IMR-90 (cell line): Measurements from ENCODE around the gene DEGS2. TPM values are rescaled to one million over a fixed set of nuclear protein-coding genes. Genes with fewer than 3 reads are reported as not detected.

Source experiments
- ATAC-seq: fragments of 200-7000 bp; cut with Tn5 transposase; 2 replicates; pipeline ENCODE4 v1.9.1; 2020; ENCODE audit warnings: low read depth, mild to moderate bottlenecking, moderate library complexity
- BruUV-seq: library from RNA; stranded (reverse); fragments of 400-500 nt; replicated peaks from 2 replicates; lab custom pipeline; 2021; lab: Mats Ljungman, UMichigan
- CTCF ChIA-PET: fragments of 300-600 bp; formaldehyde crosslinking; extraction: SDS; loops from one replicate; lab custom pipeline; 2021; ENCODE audit warnings: antibody characterized with exemption; lab: Yijun Ruan, JAX
- POLR2A ChIA-PET: fragments of 300-600 bp; sonication (Branson Sonifier 250); formaldehyde crosslinking; loops from one replicate; lab custom pipeline; 2022; ENCODE audit warnings: antibody characterized with exemption; ENCODE audit not compliant: unreplicated experiment; lab: Charles Lee
- DNase-seq: peaks from one replicate; pipeline ENCODE4 v3.0.0; 2013
- H2AFZ ChIP-seq: replicated peaks from 2 replicates; pipeline ENCODE3; 2013; ENCODE audit warnings: low read length, mild to moderate bottlenecking; ENCODE audit not compliant: poor library complexity
- H2AK5ac ChIP-seq: 2 replicates; pipeline ENCODE4 v1.6.1; 2013; ENCODE audit warnings: low read depth, low read length, inconsistent platforms
- H2AK9ac ChIP-seq: replicated peaks from 2 replicates; pipeline ENCODE3; 2013; ENCODE audit warnings: mild to moderate bottlenecking, low read depth, low read length, moderate library complexity; ENCODE audit not compliant: poor library complexity
- H2BK120ac ChIP-seq: 2 replicates; pipeline ENCODE4 v1.6.1; 2013; ENCODE audit warnings: low read depth, low read length, inconsistent platforms
- H2BK15ac ChIP-seq: 3 replicates; pipeline ENCODE4 v1.6.1; 2013; ENCODE audit warnings: low read depth, low read length, inconsistent platforms
- H2BK20ac ChIP-seq: 2 replicates; pipeline ENCODE4 v1.6.1; 2013; ENCODE audit warnings: low read depth, mild to moderate bottlenecking, inconsistent platforms, low read length, moderate library complexity
- H2BK5ac ChIP-seq: 2 replicates; pipeline ENCODE4 v1.6.1; 2013; ENCODE audit warnings: mild to moderate bottlenecking, low read depth, low read length, inconsistent platforms; ENCODE audit not compliant: poor library complexity, severe bottlenecking
- H3K14ac ChIP-seq: replicated peaks from 2 replicates; pipeline ENCODE4 v1.6.1; 2013; ENCODE audit warnings: low read depth, low read length, inconsistent platforms
- H3K18ac ChIP-seq: 2 replicates; pipeline ENCODE4 v1.6.1; 2013; ENCODE audit warnings: low read depth, low read length, control low read depth
- H3K23ac ChIP-seq: 2 replicates; pipeline ENCODE4 v1.6.1; 2013; ENCODE audit warnings: low read depth, low read length, inconsistent platforms
- H3K27ac ChIP-seq: 2 replicates; pipeline ENCODE4 v1.5.1; 2013; ENCODE audit warnings: mild to moderate bottlenecking, control low read depth, low read length; ENCODE audit not compliant: insufficient read depth
- H3K27me3 ChIP-seq: 2 replicates; pipeline ENCODE4 v1.6.1; 2013; ENCODE audit warnings: low read length; ENCODE audit not compliant: control insufficient read depth, insufficient read depth
- H3K36me3 ChIP-seq: 2 replicates; pipeline ENCODE4 v1.6.1; 2013; ENCODE audit warnings: low read length, mixed read lengths; ENCODE audit not compliant: control insufficient read depth, insufficient read depth
- H3K4ac ChIP-seq: 2 replicates; pipeline ENCODE4 v1.6.1; 2013; ENCODE audit warnings: low read depth, low read length, inconsistent platforms
- H3K4me1 ChIP-seq: 2 replicates; pipeline ENCODE4 v1.6.1; 2013; ENCODE audit warnings: low read length, mixed read lengths; ENCODE audit not compliant: control insufficient read depth, insufficient read depth
- H3K4me2 ChIP-seq: 2 replicates; pipeline ENCODE4 v1.6.1; 2013; ENCODE audit warnings: low read depth, mild to moderate bottlenecking, control low read depth, low read length, moderate library complexity
- H3K4me3 ChIP-seq: 2 replicates; pipeline ENCODE4 v1.5.1; 2013; ENCODE audit warnings: low read depth, mild to moderate bottlenecking, control low read depth, low read length, moderate library complexity; ENCODE audit not compliant: insufficient read depth
- H3K56ac ChIP-seq: 2 replicates; pipeline ENCODE4 v1.6.1; 2013; ENCODE audit warnings: low read length, inconsistent platforms; ENCODE audit not compliant: insufficient read depth; ENCODE audit errors: extremely low read depth
- H3K79me1 ChIP-seq, 2 experiments: 2 replicates each; pipeline ENCODE4 v1.6.1; 2013; ENCODE audit warnings: low read length in 2 of 2, inconsistent platforms in 1 of 2, low read depth in 1 of 2
- H3K9ac ChIP-seq: 2 replicates; pipeline ENCODE4 v1.6.1; 2013; ENCODE audit warnings: low read depth, low read length, control low read depth
- H3K9me1 ChIP-seq: 2 replicates; pipeline ENCODE4 v1.6.1; 2013; ENCODE audit warnings: low read length, inconsistent platforms; ENCODE audit not compliant: insufficient read depth
- H3K9me3 ChIP-seq: 2 replicates; pipeline ENCODE4 v1.6.1; 2013; ENCODE audit warnings: low read length; ENCODE audit not compliant: control insufficient read depth, insufficient read depth
- H4K20me1 ChIP-seq: 2 replicates; pipeline ENCODE4 v1.6.1; 2013; ENCODE audit warnings: low read length, inconsistent platforms; ENCODE audit not compliant: insufficient read depth
- H4K5ac ChIP-seq: 2 replicates; pipeline ENCODE4 v1.6.1; 2013; ENCODE audit warnings: mild to moderate bottlenecking, low read depth, low read length, control low read depth
- H4K8ac ChIP-seq, 2 experiments: 2 replicates each; pipeline ENCODE4 v1.6.1; 2013; ENCODE audit warnings: low read depth in 2 of 2, low read length in 2 of 2, control low read depth in 1 of 2, inconsistent platforms in 1 of 2
- H4K91ac ChIP-seq: 2 replicates; pipeline ENCODE4 v1.6.1; 2013; ENCODE audit warnings: low read depth, low read length, inconsistent platforms; ENCODE audit not compliant: insufficient read depth
- BHLHE40 ChIP-seq: fragments of 150-350 bp; IDR thresholded peaks from 2 replicates; pipeline ENCODE4 v1.6.1; 2016; ENCODE audit warnings: mild to moderate bottlenecking, low read depth, low read length
- CEBPB ChIP-seq: IDR thresholded peaks from 2 replicates; pipeline ENCODE4 v1.6.1; 2012; ENCODE audit warnings: low read depth, low read length, improper control_type of control experiment
- CHD1 ChIP-seq: IDR thresholded peaks from 2 replicates; pipeline ENCODE4 v1.6.1; 2012; ENCODE audit warnings: low read depth, low read length, improper control_type of control experiment
- FOS ChIP-seq: fragments of 150-350 bp; IDR thresholded peaks from 2 replicates; pipeline ENCODE4 v1.6.1; 2016; ENCODE audit warnings: low read depth, low read length
- MAFK ChIP-seq: IDR thresholded peaks from 2 replicates; pipeline ENCODE4 v1.6.1; 2012; ENCODE audit warnings: low read depth, low read length, improper control_type of control experiment
- MAZ ChIP-seq: IDR thresholded peaks from 2 replicates; pipeline ENCODE4 v1.6.1; 2012; ENCODE audit warnings: low read depth, mild to moderate bottlenecking, low read length, improper control_type of control experiment, moderate library complexity, borderline replicate concordance
- MXI1 ChIP-seq: IDR thresholded peaks from 2 replicates; pipeline ENCODE4 v1.6.1; 2012; ENCODE audit warnings: low read depth, mild to moderate bottlenecking, low read length, moderate library complexity, borderline replicate concordance
- NFE2L2 ChIP-seq: fragments of 150-350 bp; IDR thresholded peaks from 2 replicates; pipeline ENCODE4 v1.6.1; 2016; ENCODE audit warnings: low read depth, mild to moderate bottlenecking, low read length
- POLR2A ChIP-seq: IDR thresholded peaks from 2 replicates; pipeline ENCODE4 v1.6.1; 2012; ENCODE audit warnings: mild to moderate bottlenecking, low read depth, low read length
- RAD21 ChIP-seq: IDR thresholded peaks from 2 replicates; pipeline ENCODE4 v1.6.1; 2012; ENCODE audit warnings: low read length, improper control_type of control experiment
- RCOR1 ChIP-seq: IDR thresholded peaks from 2 replicates; pipeline ENCODE4 v1.6.1; 2012; ENCODE audit warnings: mild to moderate bottlenecking, low read length, improper control_type of control experiment; ENCODE audit not compliant: insufficient replicate concordance
- RFX5 ChIP-seq: IDR thresholded peaks from 2 replicates; pipeline ENCODE4 v1.8.0; 2012; ENCODE audit warnings: low read depth, mild to moderate bottlenecking, low read length, moderate library complexity
- SMC3 ChIP-seq: fragments of 150-350 bp; IDR thresholded peaks from 2 replicates; pipeline ENCODE4 v1.6.1; 2016; ENCODE audit warnings: low read depth, mild to moderate bottlenecking, antibody characterized with exemption, low read length, moderate library complexity
- USF2 ChIP-seq: fragments of 150-350 bp; IDR thresholded peaks from 2 replicates; pipeline ENCODE4 v1.6.1; 2017; ENCODE audit warnings: mild to moderate bottlenecking, antibody characterized with exemption, low read length, low read depth
- WGBS, 2 experiments: methylation state at CpG; one replicate each; pipeline versions ENCODE4 v1.1.5 to v1.1.7; 2013; ENCODE audit warnings: missing lambda C conversion rate in 2 of 2; ENCODE audit not compliant: insufficient read length in 1 of 2; ENCODE audit errors: extremely low coverage in 2 of 2; 5-methylcytosine and 5-hydroxymethylcytosine counted together
- dilution Hi-C: fragments of 300-500 bp; cut with HindIII; formaldehyde crosslinking; loops from one replicate; pipeline ENCODE4 v1.14.3; 2018; ENCODE audit warnings: low sequenced_read_pairs; ENCODE audit not compliant: unreplicated experiment
- in situ Hi-C: fragments of 300-500 bp; cut with MboI; formaldehyde crosslinking; loops from 3 replicates; pipeline ENCODE4 v1.14.3; 2019; ENCODE audit warnings: low sequenced_read_pairs, inconsistent platforms, mixed read lengths
- intact Hi-C: fragments of 100-400 bp; cut with micrococcal nuclease; formaldehyde crosslinking; loops from 2 replicates; pipeline ENCODE4 v1.10.0; 2022
- polyA plus RNA-seq, 3 experiments: library from polyadenylated mRNA; depleted of rRNA; stranded (reverse); fragments of >200 nt; gene quantifications; 2 replicates each; pipeline ENCODE4 v1.2.3, GENCODE V29; 2012; ENCODE audit warnings: low replicate concordance in 1 of 3
- total RNA-seq: library from RNA; depleted of rRNA; stranded (reverse); fragments of >200 nt; gene quantifications from 2 replicates; pipeline ENCODE4 v1.2.3, GENCODE V29; 2012
- TF ChIP-seq, protein P1 (sequence below): conservative IDR thresholded peaks from 2 replicates; pipeline ENCODE4 v1.5.1; 2012; ENCODE audit warnings: mild to moderate bottlenecking, low read depth, low read length, improper control_type of control experiment
- TF ChIP-seq, protein P2 (sequence below): fragments of 150-350 bp; IDR thresholded peaks from 2 replicates; pipeline ENCODE4 v1.6.1; 2016; ENCODE audit warnings: low read depth, mild to moderate bottlenecking, low read length, moderate library complexity, borderline replicate concordance

Gene DEGS2
- total and polyA plus RNA-seq, 2 of the 4 experiments (the other 2 are of a cell fraction), result not detected

DNA sequence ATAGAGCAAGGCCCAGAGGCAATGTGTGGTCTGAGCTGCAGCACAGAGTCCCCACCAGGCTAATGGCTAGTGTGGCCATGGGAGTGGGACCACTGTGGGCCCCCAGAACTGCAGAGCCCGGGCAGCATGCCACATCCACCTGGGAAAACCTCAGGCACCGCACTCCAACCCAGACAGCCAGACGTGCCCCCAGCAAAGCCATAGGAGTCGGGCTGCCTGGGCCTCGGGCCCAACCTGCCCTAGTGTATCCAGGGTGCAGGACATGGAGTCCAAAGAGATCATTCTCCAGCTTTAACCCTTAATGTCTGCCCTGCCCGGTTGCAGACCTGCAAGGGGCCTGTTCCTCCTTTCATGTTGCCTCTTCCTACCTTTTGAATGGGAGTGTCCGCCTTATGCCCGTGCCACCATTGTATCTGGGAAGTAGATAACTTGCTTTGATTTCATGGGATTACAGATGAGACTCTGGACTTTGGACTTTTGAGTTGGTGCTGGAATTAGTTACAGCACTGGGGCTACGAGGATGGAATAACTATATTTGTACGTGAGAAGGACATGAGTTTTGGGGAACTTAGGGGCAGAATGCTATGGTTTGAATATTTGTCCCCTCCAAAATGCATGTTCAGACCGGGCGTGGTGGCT lies 29.1 kb upstream of the DEGS2 start:
- Histone ChIP-seq H4K5ac (no peak overlapping the region), H4K20me1 (no peaks in the 10 kb centered on the region), H4K8ac (no peak overlapping the region), H3K56ac (no peak overlapping the region), H2AFZ (no peak overlapping the region), H2AK5ac (no peak overlapping the region), H4K91ac (no peak overlapping the region), H2BK5ac (no peak overlapping the region), H3K9me3 (no peaks in the 10 kb centered on the region), H3K4ac (no peak overlapping the region), H3K9me1 (peaks cover 10% of the 10 kb centered on the region; the same call in 1 of the 2 replicates), H2BK120ac (no peak overlapping the region), H3K27me3 (no peaks in the 10 kb centered on the region), H3K27ac (no peak overlapping the region), H3K4me2 (no peak overlapping the region), H3K4me3 (no peak overlapping the region), H2AK9ac (no peak overlapping the region), H2BK15ac (no peak overlapping the region), H3K9ac (no peak overlapping the region), H3K4me1 (peaks cover 6% of the 10 kb centered on the region), H3K79me1 (peaks cover 0 to 4% of the 10 kb centered on the region in 2 experiments; a peak in 1 of 4 replicates), H3K14ac (no peak overlapping the region), H3K36me3 (no peaks in the 10 kb centered on the region), H2BK20ac (no peak overlapping the region), H3K18ac (no peak overlapping the region), H3K23ac (no peak overlapping the region)
- in situ Hi-C loops (no loop called here), dilution Hi-C loops (no loop called here), intact Hi-C loops (no loop called here)
- ChIA-PET CTCF (no interaction called here), POLR2A (no interaction called here)
- 67% methylated on average over 1 of the region's 12 CpGs; no CpG with 5 or more reads in 1 of the 2 experiments for WGBS, 2 experiments
- no peak for DNase-seq
- no peak for TF ChIP-seq MAFK
- no peak for TF ChIP-seq CHD1
- TF ChIP-seq CEBPB, result no peak
- no peak for TF ChIP-seq RCOR1
- TF ChIP-seq USF2, result no peak
- TF ChIP-seq MAZ, result no peak
- no peak for TF ChIP-seq BHLHE40
- TF ChIP-seq POLR2A, result no peak
- TF ChIP-seq RFX5, result no peak
- TF ChIP-seq, protein P1, sequence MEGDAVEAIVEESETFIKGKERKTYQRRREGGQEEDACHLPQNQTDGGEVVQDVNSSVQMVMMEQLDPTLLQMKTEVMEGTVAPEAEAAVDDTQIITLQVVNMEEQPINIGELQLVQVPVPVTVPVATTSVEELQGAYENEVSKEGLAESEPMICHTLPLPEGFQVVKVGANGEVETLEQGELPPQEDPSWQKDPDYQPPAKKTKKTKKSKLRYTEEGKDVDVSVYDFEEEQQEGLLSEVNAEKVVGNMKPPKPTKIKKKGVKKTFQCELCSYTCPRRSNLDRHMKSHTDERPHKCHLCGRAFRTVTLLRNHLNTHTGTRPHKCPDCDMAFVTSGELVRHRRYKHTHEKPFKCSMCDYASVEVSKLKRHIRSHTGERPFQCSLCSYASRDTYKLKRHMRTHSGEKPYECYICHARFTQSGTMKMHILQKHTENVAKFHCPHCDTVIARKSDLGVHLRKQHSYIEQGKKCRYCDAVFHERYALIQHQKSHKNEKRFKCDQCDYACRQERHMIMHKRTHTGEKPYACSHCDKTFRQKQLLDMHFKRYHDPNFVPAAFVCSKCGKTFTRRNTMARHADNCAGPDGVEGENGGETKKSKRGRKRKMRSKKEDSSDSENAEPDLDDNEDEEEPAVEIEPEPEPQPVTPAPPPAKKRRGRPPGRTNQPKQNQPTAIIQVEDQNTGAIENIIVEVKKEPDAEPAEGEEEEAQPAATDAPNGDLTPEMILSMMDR, result no peak
- no peak for TF ChIP-seq FOS
- TF ChIP-seq SMC3, result no peak
- no peak for TF ChIP-seq RAD21
- no peak for TF ChIP-seq NFE2L2
- TF ChIP-seq MXI1, result no peak
- TF ChIP-seq, protein P2, sequence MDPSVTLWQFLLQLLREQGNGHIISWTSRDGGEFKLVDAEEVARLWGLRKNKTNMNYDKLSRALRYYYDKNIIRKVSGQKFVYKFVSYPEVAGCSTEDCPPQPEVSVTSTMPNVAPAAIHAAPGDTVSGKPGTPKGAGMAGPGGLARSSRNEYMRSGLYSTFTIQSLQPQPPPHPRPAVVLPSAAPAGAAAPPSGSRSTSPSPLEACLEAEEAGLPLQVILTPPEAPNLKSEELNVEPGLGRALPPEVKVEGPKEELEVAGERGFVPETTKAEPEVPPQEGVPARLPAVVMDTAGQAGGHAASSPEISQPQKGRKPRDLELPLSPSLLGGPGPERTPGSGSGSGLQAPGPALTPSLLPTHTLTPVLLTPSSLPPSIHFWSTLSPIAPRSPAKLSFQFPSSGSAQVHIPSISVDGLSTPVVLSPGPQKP, result no peak
- ATAC-seq, result no peak
- no TSS peak for BruUV-seq
